GM19238 (cell line): ENCODE data around the gene C4orf51.
A peak's percentile ranks its signal among the peaks of the same experiment; 100 is the strongest.

ENCODE experiments used
- DNase-seq: peaks from one replicate; pipeline ENCODE4 v3.0.0; 2011; ENCODE audit warnings: low spot score; ENCODE audit not compliant: insufficient read length

C4orf51 gene

DNA sequence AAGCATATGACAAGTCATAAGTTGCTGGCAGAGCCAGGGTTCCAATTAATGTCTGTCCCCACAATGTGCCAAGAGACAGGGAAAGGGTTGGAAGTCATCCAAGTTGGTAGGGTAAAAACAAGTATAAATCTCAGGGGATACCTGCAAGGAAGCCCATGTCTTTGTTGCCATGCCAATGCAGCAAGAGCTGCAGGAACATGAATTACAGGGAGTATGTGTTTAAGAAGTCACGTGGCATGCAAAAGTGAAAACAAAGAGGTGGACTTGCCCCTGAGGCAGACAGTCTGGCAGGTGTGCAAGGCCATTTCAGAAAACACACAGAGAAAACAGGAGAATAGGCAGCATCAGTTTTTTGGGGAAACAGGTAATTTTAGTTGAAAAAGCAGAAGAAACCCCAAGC, 29.4 kb downstream of the C4orf51 start:
- DNase-seq = no peak

DNA sequence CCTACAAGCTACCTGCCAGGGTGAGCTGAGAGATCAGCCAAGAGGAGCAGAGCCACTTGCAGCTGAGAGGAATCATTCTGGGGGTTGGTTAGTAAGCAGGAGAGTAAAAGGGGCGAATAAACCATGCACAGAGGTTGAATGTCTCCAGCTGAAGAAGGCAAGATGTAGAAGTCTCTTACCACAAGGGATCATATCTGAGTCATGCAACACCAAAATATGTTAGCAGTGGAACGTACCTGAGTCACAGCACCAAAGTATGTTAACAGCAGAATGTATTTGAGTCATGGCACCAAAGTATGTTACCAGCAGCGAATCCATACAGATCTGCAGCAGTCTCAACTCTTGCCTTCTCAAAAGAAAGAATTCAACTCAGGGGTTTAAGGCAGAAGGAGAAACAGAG, 29.9 kb downstream of the C4orf51 start:
- no peak for DNase-seq

GRCh38 chr4:145716200-145716599, 36.3 kb downstream of the C4orf51 start:
- no peak for DNase-seq

DNA sequence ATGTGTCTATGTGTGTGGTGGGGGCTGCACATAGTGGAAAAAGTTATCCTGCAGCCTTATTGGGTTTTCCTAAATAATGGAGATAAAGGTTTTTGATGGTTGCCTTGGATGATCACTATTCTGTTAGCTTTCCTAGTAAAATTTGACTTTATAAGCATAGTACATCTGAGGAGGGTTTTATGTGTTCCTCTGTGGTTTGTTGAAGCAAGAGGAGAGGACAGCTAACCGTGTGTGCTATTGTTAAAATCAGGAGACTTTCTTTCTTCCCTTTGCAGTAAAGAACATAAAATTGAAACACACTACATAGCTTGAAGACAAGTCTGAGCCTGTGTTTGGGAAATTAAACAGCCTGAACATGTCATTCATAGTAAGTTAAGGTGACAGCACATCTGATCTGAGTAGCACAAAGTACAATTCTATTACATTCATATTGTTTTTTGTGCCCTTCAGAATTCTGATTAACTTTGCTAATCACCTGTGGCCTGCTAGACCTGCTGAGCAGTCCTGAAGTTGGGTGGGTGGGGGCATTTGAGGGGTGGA, 36.8 kb downstream of the C4orf51 start:
- DNase-seq = no peak

GRCh38 chr4:145719752-145720624, 40.0 kb downstream of the C4orf51 start:
- no peak for DNase-seq

DNA sequence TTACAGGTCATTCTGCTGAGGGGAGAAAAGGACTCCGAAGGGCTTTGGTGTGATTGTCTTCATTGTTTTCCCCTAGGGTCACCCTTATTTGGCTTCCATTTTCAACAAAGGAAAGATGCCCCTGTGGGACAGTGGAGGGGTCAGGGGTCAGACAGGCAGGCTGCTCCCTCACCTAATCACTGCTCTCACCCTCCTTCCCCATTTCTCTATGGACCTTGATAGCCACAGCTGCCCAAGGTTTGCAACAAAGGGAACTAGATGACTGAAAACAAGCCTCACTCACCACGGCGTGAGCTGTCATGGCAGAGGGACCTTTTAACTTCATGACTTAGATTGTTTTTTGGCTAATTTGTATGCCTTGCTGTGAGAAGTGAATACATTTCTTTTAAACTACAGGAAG, 40.7 kb downstream of the C4orf51 start:
- no peak for DNase-seq

DNA sequence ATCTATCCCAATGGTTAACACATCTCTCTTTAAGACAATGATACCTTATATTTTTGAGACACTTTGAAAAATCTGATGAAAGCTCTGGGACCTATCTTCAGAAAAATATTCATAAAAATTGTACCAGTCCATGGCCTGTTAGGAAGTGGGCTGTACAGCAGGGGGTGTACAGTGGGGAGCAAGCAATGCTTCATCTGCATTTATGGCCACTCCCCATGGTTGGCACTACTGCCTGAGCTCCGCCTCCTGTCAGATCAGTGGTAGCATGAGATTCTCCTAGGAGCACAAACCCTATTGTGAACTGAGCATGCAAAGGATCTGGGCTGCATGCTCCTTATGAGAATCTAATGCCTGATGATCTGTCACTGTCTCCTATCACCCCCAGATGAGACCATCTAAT, 42.6 kb downstream of the C4orf51 start:
- DNase-seq = no peak

DNA sequence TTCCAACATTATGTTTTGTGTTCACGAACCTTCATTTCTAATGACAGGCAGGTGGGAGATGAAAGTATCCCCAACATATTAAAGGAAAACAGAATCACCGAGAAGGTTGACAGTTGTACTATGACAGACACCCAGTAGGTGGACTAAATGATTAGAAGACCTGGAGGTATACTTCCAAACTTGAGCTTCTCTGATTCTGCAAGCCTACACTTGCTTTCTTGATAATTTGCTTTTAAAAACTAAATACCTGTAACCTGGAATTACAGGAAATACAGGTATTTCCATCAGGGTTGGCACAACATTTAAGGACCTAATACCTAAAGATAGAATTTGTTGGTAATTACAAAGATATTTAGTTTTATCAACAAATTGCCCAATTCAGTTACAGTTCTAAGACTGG, 43.4 kb downstream of the C4orf51 start:
- DNase-seq = no peak

DNA sequence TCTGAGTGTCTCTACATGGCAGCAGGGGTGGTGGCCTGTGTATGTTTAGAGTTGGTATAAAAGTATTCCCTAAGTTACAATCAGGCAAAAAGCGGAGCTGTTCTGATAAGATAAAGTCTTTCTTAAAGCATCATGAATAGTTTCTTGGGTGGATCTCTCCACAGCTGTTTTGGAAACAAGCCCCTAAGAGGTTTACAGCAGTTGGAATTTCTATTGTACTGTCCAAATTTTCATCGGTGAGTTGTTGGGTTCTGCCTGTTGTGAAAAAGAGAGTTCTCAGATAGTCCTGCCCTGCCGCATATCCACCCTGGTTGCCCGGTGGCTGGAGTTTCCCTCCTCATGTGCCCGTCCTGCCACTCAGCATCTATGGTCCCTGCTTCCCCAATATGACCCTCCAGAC, 50.1 kb downstream of the C4orf51 start:
- no peak for DNase-seq

- no peak for DNase-seq
These were observed 51.1 kb downstream of the C4orf51 start for GRCh38 chr4:145731028-145731427.

- no peak for DNase-seq
These were observed 52.3 kb downstream of the C4orf51 start for GRCh38 chr4:145732001-145732815.

- DNase-seq = peak; percentile 79
These were observed 53.2 kb downstream of the C4orf51 start for GRCh38 chr4:145732895-145733880.

DNA sequence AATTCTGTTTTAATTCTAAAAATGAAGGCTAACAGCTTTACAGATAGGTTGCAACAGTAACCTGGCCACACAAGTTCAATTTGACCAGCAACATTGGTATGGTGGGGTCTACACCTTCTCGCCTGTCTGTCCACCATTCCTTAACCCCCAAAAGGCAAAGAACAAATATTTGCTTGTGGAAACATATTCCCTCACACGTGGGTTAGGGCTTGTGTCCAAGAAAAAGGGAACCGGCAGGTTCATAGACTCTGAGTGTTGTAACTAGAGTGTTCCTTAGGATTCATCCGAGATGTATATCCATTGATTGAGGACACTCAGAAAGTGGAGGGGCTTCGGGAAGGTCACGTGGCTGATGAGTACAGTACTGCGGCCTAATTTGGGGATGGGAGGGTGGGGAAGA, 54.1 kb downstream of the C4orf51 start:
- no peak for DNase-seq

- DNase-seq = no peak
These were observed 54.8 kb downstream of the C4orf51 start for GRCh38 chr4:145734576-145735346.

GRCh38 chr4:145735347-145735675, 55.4 kb downstream of the C4orf51 start:
- DNase-seq = no peak

DNA sequence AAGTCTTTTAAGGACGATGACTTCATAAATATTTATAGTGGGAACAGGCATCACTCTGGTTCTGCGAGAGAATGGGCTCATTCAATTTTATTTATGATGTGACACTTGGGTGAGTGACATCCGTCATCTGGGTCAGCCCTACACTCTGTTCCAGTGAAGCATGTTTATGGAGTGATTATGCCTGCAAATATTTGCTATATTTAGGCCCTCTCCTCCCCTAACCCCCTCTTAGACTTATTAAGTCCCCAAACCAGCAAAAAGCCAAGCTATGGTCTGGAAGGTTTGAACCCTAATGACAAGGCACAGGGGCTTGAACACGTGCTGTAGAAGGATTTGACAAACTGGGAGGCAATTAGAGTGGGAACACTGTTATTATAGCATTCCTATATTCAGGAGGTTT, 55.9 kb downstream of the C4orf51 start:
- no peak for DNase-seq

DNA sequence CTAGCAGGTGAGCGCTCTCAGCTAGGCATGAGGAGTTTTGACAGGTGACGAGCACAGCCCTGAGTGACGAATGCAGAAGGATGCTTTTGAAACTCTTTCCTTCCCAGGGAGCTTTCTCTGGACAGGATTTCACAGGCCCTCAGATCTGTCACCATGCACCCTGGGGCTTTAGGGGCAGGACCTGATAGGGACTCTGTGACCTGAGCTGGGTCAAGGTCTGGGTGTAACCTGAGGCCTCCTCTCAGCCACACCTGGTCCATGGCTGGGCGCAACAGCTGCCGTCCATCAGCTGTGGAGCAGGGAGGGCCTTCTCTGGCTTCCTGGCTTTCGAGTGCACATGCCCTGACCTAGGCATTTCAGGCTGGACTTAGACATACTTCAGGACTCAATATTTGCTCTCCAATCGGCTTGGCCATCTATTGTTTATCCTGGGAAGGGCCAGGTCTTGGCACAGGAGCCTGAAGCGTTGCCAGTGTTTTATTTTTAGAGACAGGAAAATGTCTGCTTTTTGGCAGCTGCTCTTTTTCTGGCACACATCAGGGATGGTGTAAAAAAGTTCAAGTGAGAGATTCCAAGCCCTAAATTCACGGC, 56.4 kb downstream of the C4orf51 start:
- DNase-seq = no peak

- no peak for DNase-seq
These were observed 59.9 kb downstream of the C4orf51 start for GRCh38 chr4:145739845-145740244.

- no peak for DNase-seq
These were observed 60.9 kb downstream of the C4orf51 start for GRCh38 chr4:145740806-145741205.

DNA sequence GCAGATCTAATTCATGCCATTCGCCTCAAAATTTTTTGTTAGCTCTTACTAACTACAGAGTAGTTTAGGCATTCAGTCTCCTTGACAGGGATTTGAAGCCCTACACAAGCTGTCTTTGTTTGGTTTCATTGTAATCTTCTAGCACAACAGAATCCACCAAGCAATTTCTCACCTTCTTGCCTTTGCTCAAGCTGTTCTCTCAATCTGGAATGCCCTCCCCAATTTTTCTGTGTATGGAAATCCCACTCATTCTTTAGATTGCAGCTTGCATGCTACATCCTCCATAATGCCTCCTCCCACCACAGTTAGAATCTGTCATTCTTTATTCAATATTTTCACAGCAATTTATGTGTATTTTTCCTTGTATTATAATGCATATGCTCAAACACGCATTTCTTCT, 63.7 kb downstream of the C4orf51 start:
- DNase-seq = no peak
